ENCODE measurements around the gene TBL1X. TPM values are rescaled to one million over a fixed set of nuclear protein-coding genes. Genes with fewer than 3 reads are reported as not detected.

TBL1X gene
- total RNA-seq, 1 experiment from 2014 or later: 14.6 TPM

DNA sequence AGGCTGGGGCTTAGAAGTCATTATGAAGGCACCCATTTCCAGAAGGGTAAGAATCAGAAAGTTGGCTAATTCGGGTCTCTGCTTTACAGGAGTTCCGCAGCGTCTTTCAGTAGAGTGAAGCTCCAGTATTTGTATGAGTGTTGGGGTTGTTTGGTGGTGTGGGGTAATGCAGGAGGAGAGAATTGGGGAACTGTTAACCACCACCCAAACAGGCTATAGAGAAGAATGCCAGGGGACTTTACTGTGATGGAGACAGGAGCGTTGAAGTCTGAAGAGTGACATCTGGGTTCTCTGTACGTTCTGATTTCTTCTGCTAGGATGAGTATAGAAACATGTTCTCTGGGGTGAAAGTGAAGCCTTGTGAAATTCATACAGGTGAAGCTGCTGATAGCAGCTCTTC lies 96.3 kb downstream of the TBL1X start:
- CTCF ChIA-PET: no interaction called here
- Histone ChIP-seq H3K4me3 (ENCODE audit: low read depth in 2 of 2, low read length in 2 of 2) (no peak overlapping the region), H3K27ac (ENCODE audit: low read length) (no peak overlapping the region), H3K27me3 (ENCODE audit: control insufficient read depth, insufficient read depth, low read length) (no peaks in the 10 kb centered on the region), H3K4me1 (ENCODE audit: control insufficient read depth, insufficient read depth, low read length) (no peaks in the 10 kb centered on the region; the same call in none of the 2 replicates), H3K36me3 (ENCODE audit: control insufficient read depth, insufficient read depth, low read length) (no peaks in the 10 kb centered on the region), H3K9me3 (ENCODE audit: control insufficient read depth, insufficient read depth, low read depth, low read length) (no peaks in the 10 kb centered on the region)
- no TSS peak for BruUV-seq (replicated peaks)
- intact Hi-C loops (cut with micrococcal nuclease; ENCODE audit: unreplicated experiment) (no loop called here), in situ Hi-C loops (cut with HindIII; ENCODE audit: low pct_unique_long_range_greater_than_20kb, low sequenced_read_pairs) (no loop called here)
- no peak for TF ChIP-seq POLR2AphosphoS5 (IDR thresholded peaks at IDR 0.05; ENCODE audit: low read depth, low read length)
- TF ChIP-seq, protein P1, sequence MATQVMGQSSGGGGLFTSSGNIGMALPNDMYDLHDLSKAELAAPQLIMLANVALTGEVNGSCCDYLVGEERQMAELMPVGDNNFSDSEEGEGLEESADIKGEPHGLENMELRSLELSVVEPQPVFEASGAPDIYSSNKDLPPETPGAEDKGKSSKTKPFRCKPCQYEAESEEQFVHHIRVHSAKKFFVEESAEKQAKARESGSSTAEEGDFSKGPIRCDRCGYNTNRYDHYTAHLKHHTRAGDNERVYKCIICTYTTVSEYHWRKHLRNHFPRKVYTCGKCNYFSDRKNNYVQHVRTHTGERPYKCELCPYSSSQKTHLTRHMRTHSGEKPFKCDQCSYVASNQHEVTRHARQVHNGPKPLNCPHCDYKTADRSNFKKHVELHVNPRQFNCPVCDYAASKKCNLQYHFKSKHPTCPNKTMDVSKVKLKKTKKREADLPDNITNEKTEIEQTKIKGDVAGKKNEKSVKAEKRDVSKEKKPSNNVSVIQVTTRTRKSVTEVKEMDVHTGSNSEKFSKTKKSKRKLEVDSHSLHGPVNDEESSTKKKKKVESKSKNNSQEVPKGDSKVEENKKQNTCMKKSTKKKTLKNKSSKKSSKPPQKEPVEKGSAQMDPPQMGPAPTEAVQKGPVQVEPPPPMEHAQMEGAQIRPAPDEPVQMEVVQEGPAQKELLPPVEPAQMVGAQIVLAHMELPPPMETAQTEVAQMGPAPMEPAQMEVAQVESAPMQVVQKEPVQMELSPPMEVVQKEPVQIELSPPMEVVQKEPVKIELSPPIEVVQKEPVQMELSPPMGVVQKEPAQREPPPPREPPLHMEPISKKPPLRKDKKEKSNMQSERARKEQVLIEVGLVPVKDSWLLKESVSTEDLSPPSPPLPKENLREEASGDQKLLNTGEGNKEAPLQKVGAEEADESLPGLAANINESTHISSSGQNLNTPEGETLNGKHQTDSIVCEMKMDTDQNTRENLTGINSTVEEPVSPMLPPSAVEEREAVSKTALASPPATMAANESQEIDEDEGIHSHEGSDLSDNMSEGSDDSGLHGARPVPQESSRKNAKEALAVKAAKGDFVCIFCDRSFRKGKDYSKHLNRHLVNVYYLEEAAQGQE (IDR thresholded peaks at IDR 0.05; ENCODE audit: insufficient read depth in 1 of 2, low read depth in 2 of 2, low read length in 1 of 2): no peak
- no peak for TF ChIP-seq CTCF (IDR thresholded peaks at IDR 0.05)
- TF ChIP-seq TCF7L2 (IDR thresholded peaks at IDR 0.05; ENCODE audit: low read depth, low read length): no peak
- TF ChIP-seq SIN3A (IDR thresholded peaks at IDR 0.05; ENCODE audit: borderline replicate concordance, insufficient read depth, low read depth, low read length): no peak
- POLR2A ChIA-PET: no interaction called here
- no peak for DNase-seq (ENCODE audit: low read depth, low spot score)
- no peak for ATAC-seq

- in situ Hi-C loops (cut with HindIII; ENCODE audit: low pct_unique_long_range_greater_than_20kb, low sequenced_read_pairs): no loop called here
- intact Hi-C loops (cut with micrococcal nuclease; ENCODE audit: unreplicated experiment): no loop called here
- BruUV-seq (replicated peaks): no TSS peak
Measured at GRCh38 chrX:9562851-9563250, 98.0 kb downstream of the TBL1X start.

More at GRCh38 chrX:9562851-9563250, 98.0 kb downstream of the TBL1X start:
- no peaks in the 10 kb centered on the region for H3K9me3 ChIP-seq (ENCODE audit: control insufficient read depth, insufficient read depth, low read depth, low read length)
- peak; percentile 94 for ATAC-seq
- CTCF ChIA-PET: no interaction called here
- peak overlapping the region; percentile 51; the same call in 1 of the 2 replicates for H3K27ac ChIP-seq (ENCODE audit: low read length)
- H3K4me1 ChIP-seq (ENCODE audit: control insufficient read depth, insufficient read depth, low read length): peaks cover 5% of the 10 kb centered on the region
- no peak for TF ChIP-seq CTCF (IDR thresholded peaks at IDR 0.05)
- no peak for TF ChIP-seq SIN3A (IDR thresholded peaks at IDR 0.05; ENCODE audit: borderline replicate concordance, insufficient read depth, low read depth, low read length)
- TF ChIP-seq POLR2AphosphoS5 (IDR thresholded peaks at IDR 0.05; ENCODE audit: low read depth, low read length): no peak
- TF ChIP-seq, protein P1 (IDR thresholded peaks at IDR 0.05; ENCODE audit: insufficient read depth in 1 of 2, low read depth in 2 of 2, low read length in 1 of 2): no peak
- TF ChIP-seq TCF7L2 (IDR thresholded peaks at IDR 0.05; ENCODE audit: low read depth, low read length): no peak
- no peaks in the 10 kb centered on the region for H3K27me3 ChIP-seq (ENCODE audit: control insufficient read depth, insufficient read depth, low read length)
- H3K4me3 ChIP-seq (ENCODE audit: low read depth in 2 of 2, low read length in 2 of 2): no peak overlapping the region
- H3K36me3 ChIP-seq (ENCODE audit: control insufficient read depth, insufficient read depth, low read length): no peaks in the 10 kb centered on the region
- POLR2A ChIA-PET: no interaction called here
- no peak for DNase-seq (ENCODE audit: low read depth, low spot score)
